Measurements from ENCODE around the gene PRMT5.
"Not testable (repeated sequence)": the region's sequence is repeated elsewhere in the genome, so short reads cannot be mapped to it uniquely, and the experiment has no call there.

PRMT5 gene

GRCh38 chr14:22929104-22929960 lies at the start of gene PRMT5:
PRMT5 (minus strand) TSS chr14:22929376; CDS start chr14:22929361, 15 bp downstream.
- peak; percentile 91 for DNase-seq

GRCh38 chr14:22978487-22978837 lies 49.3 kb upstream of the PRMT5 start:
- no peak for DNase-seq

- DNase-seq: no peak
These were observed 48.7 kb upstream of the PRMT5 start for GRCh38 chr14:22977684-22978486.

GRCh38 chr14:22977434-22977683 lies 48.2 kb upstream of the PRMT5 start:
- no peak for DNase-seq

GRCh38 chr14:22976620-22977433 lies 47.7 kb upstream of the PRMT5 start:
- no peak for DNase-seq

- no peak for DNase-seq
These were observed 45.5 kb upstream of the PRMT5 start for GRCh38 chr14:22974530-22975313.

- DNase-seq: peak; percentile 40
These were observed 44.2 kb upstream of the PRMT5 start for GRCh38 chr14:22973217-22974032.

- no peak for DNase-seq
These were observed 43.2 kb upstream of the PRMT5 start for GRCh38 chr14:22972313-22972930.

- DNase-seq: no peak
These were observed 42.0 kb upstream of the PRMT5 start for GRCh38 chr14:22971152-22971551.

- DNase-seq: no peak
These were observed 37.6 kb upstream of the PRMT5 start for GRCh38 chr14:22966783-22967269.

GRCh38 chr14:22965916-22966782 lies 37.0 kb upstream of the PRMT5 start:
- DNase-seq: not testable (repeated sequence)

- no peak for DNase-seq
These were observed 33.0 kb upstream of the PRMT5 start for GRCh38 chr14:22962061-22962676.

GRCh38 chr14:22955702-22956569 lies 26.8 kb upstream of the PRMT5 start:
- DNase-seq: no peak

GRCh38 chr14:22952418-22952817 lies 23.2 kb upstream of the PRMT5 start:
- DNase-seq: no peak

GRCh38 chr14:22951795-22952194 lies 22.6 kb upstream of the PRMT5 start:
- not testable (repeated sequence) for DNase-seq

- DNase-seq: no peak
These were observed 16.5 kb upstream of the PRMT5 start for GRCh38 chr14:22945642-22946041.

- no peak for DNase-seq
These were observed 10.5 kb upstream of the PRMT5 start for GRCh38 chr14:22939684-22940083.

GRCh38 chr14:22935156-22935555 lies 6.0 kb upstream of the PRMT5 start:
- no peak for DNase-seq

GRCh38 chr14:22932146-22932545 lies 3.0 kb upstream of the PRMT5 start:
- DNase-seq: no peak
